A673 (cell line): ENCODE results near the gene OR14I1.

ENCODE experiments used
- EZH2 ChIP-seq: fragments of 200-600 bp; sonication (generic); IDR thresholded peaks from 2 replicates; pipeline ENCODE4 v1.6.1; 2017; ENCODE audit warnings: borderline replicate concordance, low read depth, mild to moderate bottlenecking, mixed read lengths, antibody characterized with exemption, low read length; ENCODE audit not compliant: poor library complexity, severe bottlenecking
- TF ChIP-seq, protein P1 (sequence below): fragments of 300-800, 200-600 bp; sonication (generic); conservative IDR thresholded peaks from 2 replicates; pipeline ENCODE4 v1.5.1; 2017; ENCODE audit warnings: low read depth, mild to moderate bottlenecking, antibody characterized with exemption, low read length, moderate library complexity, mixed read lengths

GRCh38 chr1:248681651-248682050 lies 20.9 kb downstream of the OR14I1 start:
- TF ChIP-seq, protein P1, sequence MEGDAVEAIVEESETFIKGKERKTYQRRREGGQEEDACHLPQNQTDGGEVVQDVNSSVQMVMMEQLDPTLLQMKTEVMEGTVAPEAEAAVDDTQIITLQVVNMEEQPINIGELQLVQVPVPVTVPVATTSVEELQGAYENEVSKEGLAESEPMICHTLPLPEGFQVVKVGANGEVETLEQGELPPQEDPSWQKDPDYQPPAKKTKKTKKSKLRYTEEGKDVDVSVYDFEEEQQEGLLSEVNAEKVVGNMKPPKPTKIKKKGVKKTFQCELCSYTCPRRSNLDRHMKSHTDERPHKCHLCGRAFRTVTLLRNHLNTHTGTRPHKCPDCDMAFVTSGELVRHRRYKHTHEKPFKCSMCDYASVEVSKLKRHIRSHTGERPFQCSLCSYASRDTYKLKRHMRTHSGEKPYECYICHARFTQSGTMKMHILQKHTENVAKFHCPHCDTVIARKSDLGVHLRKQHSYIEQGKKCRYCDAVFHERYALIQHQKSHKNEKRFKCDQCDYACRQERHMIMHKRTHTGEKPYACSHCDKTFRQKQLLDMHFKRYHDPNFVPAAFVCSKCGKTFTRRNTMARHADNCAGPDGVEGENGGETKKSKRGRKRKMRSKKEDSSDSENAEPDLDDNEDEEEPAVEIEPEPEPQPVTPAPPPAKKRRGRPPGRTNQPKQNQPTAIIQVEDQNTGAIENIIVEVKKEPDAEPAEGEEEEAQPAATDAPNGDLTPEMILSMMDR = no peak
- no peak for TF ChIP-seq EZH2
